ENCODE results near the gene ZNF654.

- TF ChIP-seq ZBTB33 (IDR thresholded peaks at IDR 0.05; ENCODE audit: borderline replicate concordance, low read depth): no peak
- TF ChIP-seq CTCF (IDR thresholded peaks at IDR 0.05): no peak
- TF ChIP-seq POLR2AphosphoS5 (IDR thresholded peaks at IDR 0.05; ENCODE audit: low read depth, low read length): no peak
- TF ChIP-seq USF2 (IDR thresholded peaks at IDR 0.05; ENCODE audit: borderline replicate concordance, low read depth, low read length): no peak
- no peak for TF ChIP-seq REST (IDR thresholded peaks at IDR 0.05; ENCODE audit: low read depth, low read length)
- no peak for TF ChIP-seq MAX (IDR thresholded peaks at IDR 0.05; ENCODE audit: low read depth)
- no peak for TF ChIP-seq GABPA (IDR thresholded peaks at IDR 0.05; ENCODE audit: low read depth)
- no peak for TF ChIP-seq FOXM1 (IDR thresholded peaks at IDR 0.05; ENCODE audit: low read depth)
- no peak for TF ChIP-seq EP300 (IDR thresholded peaks at IDR 0.05; ENCODE audit: borderline replicate concordance in 1 of 2, low read depth in 1 of 2, low read length in 1 of 2)
- TF ChIP-seq RAD21 (IDR thresholded peaks at IDR 0.05; ENCODE audit: low read length): no peak
- TF ChIP-seq CHD2 (IDR thresholded peaks at IDR 0.05; ENCODE audit: low read length, partially characterized antibody): no peak
- TF ChIP-seq RFX5 (IDR thresholded peaks at IDR 0.05; ENCODE audit: low read length): no peak
Observed at GRCh38 chr3:88076712-88077111, 17.7 kb downstream of the ZNF654 start.

Data from SK-N-SH (cell line).